Measurements from ENCODE around the gene UXT. TPM values are rescaled to one million over a fixed set of nuclear protein-coding genes. Genes with fewer than 3 reads are reported as not detected.

UXT gene
- total and polyA plus RNA-seq, 9 of the 15 experiments (the other 6 are each of a cell fraction or from before 2014, with no cell fraction given) = 141 to 300 (median 204) TPM

GRCh38 chrX:47607091-47607490, 51.9 kb downstream of the UXT start:
- POLR2A ChIA-PET = no interaction called here
- peaks cover 7% of the 10 kb centered on the region in 2 experiments; a peak in 4 of 5 replicates for H3K4me1 ChIP-seq (replicated peaks in 1 of 2; ENCODE audit: control insufficient read depth in 2 of 2, insufficient read depth in 2 of 2, low read length in 2 of 2)
- no peak for TF ChIP-seq SREBF1 (IDR thresholded peaks at IDR 0.05; ENCODE audit: borderline replicate concordance, low read depth, low read length)
- TF ChIP-seq HDAC3 (IDR thresholded peaks at IDR 0.05; ENCODE audit: borderline replicate concordance, partially characterized antibody) = no peak
- TF ChIP-seq FOXJ3 (CRISPR knock-in tag; IDR thresholded peaks at IDR 0.05) = no peak
- TF ChIP-seq GMEB1 (CRISPR knock-in tag; IDR thresholded peaks at IDR 0.05) = no peak
- TF ChIP-seq E2F4 (CRISPR knock-in tag; IDR thresholded peaks at IDR 0.05; ENCODE audit: low read depth) = no peak
- TF ChIP-seq KHSRP (IDR thresholded peaks at IDR 0.05) = no peak
- no peak for TF ChIP-seq ZNF57 (CRISPR knock-in tag; IDR thresholded peaks at IDR 0.05)
- no peak for TF ChIP-seq TCF7 (IDR thresholded peaks at IDR 0.05; ENCODE audit: borderline replicate concordance)
- no peak for TF ChIP-seq SAP30 (IDR thresholded peaks at IDR 0.05; ENCODE audit: borderline replicate concordance, insufficient read depth, low read depth, low read length, poor library complexity, severe bottlenecking)
- TF ChIP-seq DPF2 (IDR thresholded peaks at IDR 0.05) = no peak
- TF ChIP-seq ELF4 (CRISPR knock-in tag; IDR thresholded peaks at IDR 0.05) = no peak
- no peak for TF ChIP-seq ZNF445 (CRISPR knock-in tag; IDR thresholded peaks at IDR 0.05; ENCODE audit: low read depth)
- TF ChIP-seq LCOR (CRISPR knock-in tag; IDR thresholded peaks at IDR 0.05) = no peak
- no peak for TF ChIP-seq ATF3 (IDR thresholded peaks at IDR 0.05)
- no peak for TF ChIP-seq ATF3 (CRISPR knock-in tag; conservative IDR thresholded peaks at IDR 0.05)
- no peak for TF ChIP-seq ZFP36 (IDR thresholded peaks at IDR 0.05; ENCODE audit: low read depth, low read length, partially characterized antibody)
- TF ChIP-seq THRB (CRISPR knock-in tag; conservative IDR thresholded peaks at IDR 0.05) = no peak
- TF ChIP-seq PPARD (CRISPR knock-in tag; IDR thresholded peaks at IDR 0.05) = no peak
- TF ChIP-seq MTA2 (IDR thresholded peaks at IDR 0.05; ENCODE audit: low read depth) = no peak
- no peak for TF ChIP-seq POLR2AphosphoS5 (IDR thresholded peaks at IDR 0.05; ENCODE audit: control insufficient read depth, insufficient read depth, low read depth, low read length)
- intact Hi-C loops (cut with micrococcal nuclease) = no loop called here
- H3K27me3 ChIP-seq (ENCODE audit: control insufficient read depth in 2 of 2, insufficient read depth in 2 of 2, low read length in 2 of 2) = no peaks in the 10 kb centered on the region
- H3K9me1 ChIP-seq (ENCODE audit: control insufficient read depth, insufficient read depth, low read length) = no peaks in the 10 kb centered on the region
- FAIRE-seq = no peak
- CTCF ChIA-PET (ENCODE audit: low intra/inter-chr PET ratio) = no interaction called here
- no TSS peak for BruUV-seq (replicated peaks)
- no peak overlapping the region for H3K4me3 ChIP-seq
- H3K79me2 ChIP-seq (ENCODE audit: control insufficient read depth, insufficient read depth, low read length) = no peaks in the 10 kb centered on the region
- H4K20me1 ChIP-seq (replicated peaks; ENCODE audit: control insufficient read depth, insufficient read depth, low read length) = no peaks in the 10 kb centered on the region
- H3K36me3 ChIP-seq (ENCODE audit: control insufficient read depth, insufficient read depth, low read length) = no peaks in the 10 kb centered on the region
- in situ Hi-C loops (cut with MboI) = no loop called here
- H3K27ac ChIP-seq (ENCODE audit: extremely low read depth, low read depth, low read length) = no peak overlapping the region
- H3K9ac ChIP-seq (ENCODE audit: insufficient read depth in 1 of 2, low read depth in 2 of 2, low read length in 2 of 2) = no peak overlapping the region
- no peak for ATAC-seq
- DNase-seq (ENCODE audit: extremely low read depth in 1 of 4, low spot score in 3 of 4) = no peak
- no peak overlapping the region for H3K4me2 ChIP-seq (ENCODE audit: insufficient read depth, low read length)
- H3K9me3 ChIP-seq (replicated peaks; ENCODE audit: control insufficient read depth, insufficient read depth, low read depth, low read length) = 0 out of 2 replicates have a peak, but pooled peaks cover 2% of the 10 kb centered on the region
- no peak overlapping the region for H2AFZ ChIP-seq (ENCODE audit: low read depth, low read length)
